OCI-LY1 (cell line): ENCODE results near the gene RUNX1.

Experiments
- CTCF ChIP-seq: fragments of 200-600 bp; sonication (generic), shearing (Covaris generic); IDR thresholded peaks from 2 replicates; pipeline ENCODE4 v1.5.1; 2017; ENCODE audit warnings: mild to moderate bottlenecking, antibody characterized with exemption, low read length, moderate library complexity, mixed read lengths
- EZH2 ChIP-seq: fragments of 200-600 bp; sonication (generic), shearing (Covaris generic); IDR thresholded peaks from 2 replicates; pipeline ENCODE4 v1.8.0; 2017; ENCODE audit warnings: borderline replicate concordance, mixed run types, mild to moderate bottlenecking, antibody characterized with exemption, low read length, moderate library complexity, mixed read lengths

- TF ChIP-seq CTCF, result no peak
- no peak for TF ChIP-seq EZH2
Observed at GRCh38 chr21:34948157-34948556, 100.9 kb downstream of the RUNX1 start.
